HepG2 (cell line): ENCODE measurements around the gene KDM5A. TPM values are rescaled to one million over a fixed set of nuclear protein-coding genes. Genes with fewer than 3 reads are reported as not detected.
A peak's percentile ranks its signal among the peaks of the same experiment; 100 is the strongest.

ENCODE experiments used
- ATAC-seq: fragments of 200-7000 bp; cut with Tn5 transposase; 3 replicates; pipeline ENCODE4 v1.9.1; 2020; ENCODE audit warnings: mild to moderate bottlenecking, moderate library complexity
- BruUV-seq: library from RNA; stranded (reverse); fragments of 400-500 nt; replicated peaks from 2 replicates; lab custom pipeline; 2021; lab: Mats Ljungman, UMichigan
- CTCF ChIA-PET: fragments of 300-600 bp; formaldehyde crosslinking; extraction: SDS; loops from one replicate; lab custom pipeline; 2021; ENCODE audit warnings: low total read pairs, inconsistent platforms, low intra/inter-chr PET ratio; lab: Yijun Ruan, JAX
- POLR2A ChIA-PET: fragments of 350-600 bp; sonication (Branson Sonifier 250); formaldehyde crosslinking; loops from one replicate; lab custom pipeline; 2020; ENCODE audit warnings: antibody characterized with exemption, inconsistent platforms; lab: Yijun Ruan, JAX
- DNase-seq: peaks from one replicate; pipeline ENCODE4 v3.0.0-alpha.2; 2015; ENCODE audit warnings: low spot score
- FAIRE-seq: peaks from 3 replicates; lab custom pipeline; 2011; peaks lifted over from hg19 to GRCh38; lab: Jason Lieb, UNC
- H2AFZ ChIP-seq: one replicate; pipeline ENCODE4 v1.6.1; 2011; ENCODE audit warnings: low read length, inconsistent platforms
- H3K27ac ChIP-seq: fragments of 300-600 bp; 3 replicates; pipeline ENCODE4 v1.8.0; 2011; ENCODE audit warnings: mixed run types, mild to moderate bottlenecking, mixed read lengths, low read length, inconsistent platforms; ENCODE audit not compliant: insufficient read depth; ENCODE audit errors: extremely low read length
- H3K27me3 ChIP-seq, 2 experiments: fragments of 200-600 bp in 1 of 2; 2 replicates in 1 of 2; 3 replicates in 1 of 2; pipeline versions ENCODE4 v1.6.0 to v1.8.0; 2011; ENCODE audit warnings: low read length in 2 of 2, mild to moderate bottlenecking in 2 of 2, moderate library complexity in 2 of 2, inconsistent platforms in 1 of 2; ENCODE audit not compliant: insufficient read depth in 2 of 2, control insufficient read depth in 1 of 2
- H3K36me3 ChIP-seq, 2 experiments: fragments of 200-600 bp in 1 of 2; replicated peaks in 1 of 2; 2 replicates in 1 of 2; 3 replicates in 1 of 2; pipeline versions ENCODE4 v1.5.1 to v1.8.0; 2011; ENCODE audit warnings: low read length in 2 of 2, inconsistent platforms in 1 of 2; ENCODE audit not compliant: insufficient read depth in 2 of 2, control insufficient read depth in 1 of 2
- H3K4me1 ChIP-seq: 2 replicates; pipeline ENCODE4 v1.5.1; 2012; ENCODE audit warnings: low read length, inconsistent platforms; ENCODE audit not compliant: insufficient read depth
- H3K4me2 ChIP-seq: 2 replicates; pipeline ENCODE4 v1.6.0; 2011; ENCODE audit warnings: low read depth, low read length, inconsistent platforms
- H3K4me3 ChIP-seq, 3 experiments: fragments of 200-600 bp in 1 of 3; sonication (generic), shearing (Covaris generic) in 1 of 3; replicated peaks in 1 of 3; 2 replicates each; pipeline ENCODE4 v1.5.1; 2011 to 2016; ENCODE audit warnings: low read length in 3 of 3, inconsistent platforms in 2 of 3, low read depth in 2 of 3, mild to moderate bottlenecking in 2 of 3, control low read depth in 1 of 3, mixed read lengths in 1 of 3; ENCODE audit not compliant: insufficient read depth in 1 of 3
- H3K79me2 ChIP-seq: one replicate; pipeline ENCODE4 v1.6.1; 2011; ENCODE audit warnings: low read length, inconsistent platforms; ENCODE audit not compliant: insufficient read depth
- H3K9ac ChIP-seq: 2 replicates; pipeline ENCODE4 v1.6.0; 2011; ENCODE audit warnings: mild to moderate bottlenecking, low read depth, low read length, inconsistent platforms; ENCODE audit not compliant: insufficient read depth
- H3K9me3 ChIP-seq: 2 replicates; pipeline ENCODE4 v1.5.1; 2012; ENCODE audit warnings: mild to moderate bottlenecking, low read length
- H4K20me1 ChIP-seq: 2 replicates; pipeline ENCODE4 v1.6.0; 2011; ENCODE audit warnings: inconsistent platforms, mild to moderate bottlenecking, low read length, moderate library complexity; ENCODE audit not compliant: insufficient read depth
- CBX2 ChIP-seq, 2 experiments: fragments of 200-600 bp in 1 of 2; sonication (generic); formaldehyde crosslinking in 1 of 2; IDR thresholded peaks; 2 replicates each; pipeline versions ENCODE4 v1.7.0 to v1.8.1; 2018 to 2022; ENCODE audit warnings: low read depth in 2 of 2, low read length in 1 of 2, mild to moderate bottlenecking in 1 of 2, missing genetic modification reagents in 1 of 2
- ZBTB40 ChIP-seq, 2 experiments: fragments of 450-650 bp in 1 of 2; sonication (generic) in 1 of 2; formaldehyde crosslinking in 1 of 2; IDR thresholded peaks; 2 replicates each; pipeline versions ENCODE4 v1.6.1 to v1.8.0; 2016 to 2022; ENCODE audit warnings: antibody characterized with exemption in 1 of 2, mild to moderate bottlenecking in 1 of 2, missing genetic modification reagents in 1 of 2
- ZNF687 ChIP-seq: sonication (generic); formaldehyde crosslinking; IDR thresholded peaks from 2 replicates; pipeline ENCODE4 v1.5.1; 2020; ENCODE audit warnings: mild to moderate bottlenecking, missing genetic modification reagents, moderate library complexity
- WGBS: methylation state at CpG from one replicate; pipeline ENCODE4 v1.1.6; 2017; ENCODE audit warnings: low lambda C conversion rate; 5-methylcytosine and 5-hydroxymethylcytosine counted together
- in situ Hi-C: cut with HindIII; loops from 2 replicates; pipeline ENCODE4 v1.10.0; 2017; ENCODE audit warnings: low pct_unique_long_range_greater_than_20kb; ENCODE audit not compliant: extremely low pct_ligation_motif_present
- intact Hi-C: fragments of 100-400 bp; cut with micrococcal nuclease; formaldehyde crosslinking; loops from one replicate; pipeline ENCODE4 v1.10.0; 2022; ENCODE audit not compliant: unreplicated experiment
- polyA plus RNA-seq, 8 experiments: library from polyadenylated mRNA; depleted of rRNA in 3 of 8; stranded (reverse) in 7 of 8; unstranded in 1 of 8; fragments of >200 nt; fragmentation: Illumina TruSeq in 4 of 8; extraction: Trizol in 4 of 8; gene quantifications; 2 replicates each; pipeline versions ENCODE4 v1.2.1 to v1.2.3, GENCODE V29; 2011 to 2016; ENCODE audit warnings: low read depth in 4 of 8, missing spikeins in 1 of 8, mixed read lengths in 1 of 8; ENCODE audit not compliant: insufficient read depth in 1 of 8
- total RNA-seq, 5 experiments: library from RNA; depleted of rRNA; stranded (reverse); fragments of >200 nt; fragmentation: Illumina TruSeq; extraction: Trizol; gene quantifications; 2 replicates each; pipeline ENCODE4 v1.2.3, GENCODE V29; 2016; ENCODE audit warnings: low read depth in 1 of 5

KDM5A gene
- total and polyA plus RNA-seq, 2 of the 13 experiments (the other 11 are each of a cell fraction or from before 2014, with no cell fraction given), result 12.0 to 29.2 TPM

DNA sequence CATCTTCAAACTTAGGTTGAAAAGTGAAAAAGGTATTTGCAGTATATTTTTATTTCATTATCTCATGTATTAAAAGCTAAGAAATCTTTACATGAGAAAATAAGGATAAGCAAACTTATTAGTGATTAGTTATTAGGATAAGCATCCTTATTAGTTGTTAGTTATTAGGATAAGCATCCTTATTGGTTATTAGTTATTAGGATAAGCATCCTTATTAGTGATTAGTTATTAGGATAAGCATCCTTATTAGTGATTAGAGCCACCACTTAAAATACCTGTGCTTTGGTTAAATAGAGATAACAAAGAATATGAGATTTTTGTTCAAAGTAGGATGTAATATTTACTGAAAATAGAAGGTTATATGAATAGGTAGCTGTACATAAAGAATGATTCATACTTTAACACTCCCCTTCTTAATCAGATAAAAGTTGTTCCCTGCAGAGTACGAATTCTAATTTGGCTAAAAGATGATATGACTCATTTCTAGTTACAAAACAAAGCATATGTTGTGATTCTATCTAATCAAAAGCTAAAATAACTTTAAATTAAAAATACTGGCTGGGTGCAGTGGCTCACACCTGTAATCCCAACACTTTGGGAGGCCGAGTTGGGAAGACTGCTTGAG, 56.4 kb downstream of the KDM5A start (continued):
- TF ChIP-seq ZNF687 (CRISPR knock-in tag), result no peak
- TF ChIP-seq, all 625 proteins: peak for 0

DNA sequence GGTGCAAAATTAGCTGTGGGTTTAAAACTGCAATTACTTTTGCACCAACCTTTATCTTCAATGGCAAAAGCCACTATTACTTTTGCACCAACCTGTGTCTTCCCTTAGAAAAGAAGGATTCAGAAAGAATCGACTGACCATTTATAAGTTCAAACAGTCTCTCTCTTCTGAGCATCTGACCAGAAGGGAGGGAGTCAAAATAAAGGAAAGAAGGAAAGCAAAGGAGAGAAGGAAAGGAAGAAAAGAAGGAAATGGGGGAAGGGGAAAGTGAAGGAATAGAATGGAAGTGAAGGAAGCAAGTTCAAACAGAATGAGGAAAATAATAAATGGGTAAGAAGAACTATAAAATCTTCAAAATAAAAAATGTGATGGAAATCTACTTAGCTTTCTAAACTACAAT, 57.8 kb downstream of the KDM5A start:
- no TSS peak for BruUV-seq
- Histone ChIP-seq H3K36me3 (peaks cover 16 to 69% of the 10 kb centered on the region in 2 experiments), H3K4me2 (no peak overlapping the region), H3K9me3 (no peaks in the 10 kb centered on the region), H4K20me1 (no peaks in the 10 kb centered on the region), H3K4me1 (no peaks in the 10 kb centered on the region), H3K9ac (no peak overlapping the region), H3K27ac (no peak overlapping the region), H3K27me3 (no peaks in the 10 kb centered on the region), H3K79me2 (no peaks in the 10 kb centered on the region), H2AFZ (no peak overlapping the region), H3K4me3 (no peak overlapping the region)
- FAIRE-seq (no peak), ATAC-seq (no peak), DNase-seq (no peak)
- ChIA-PET CTCF (no interaction called here), POLR2A (no interaction called here)
- TF ChIP-seq ZBTB40 (IDR thresholded peaks at IDR 0.05), result 0 out of 2 replicates have a peak, but pooled peaks have one; percentile 38
- no peak for TF ChIP-seq ZBTB40 (CRISPR knock-in tag; IDR thresholded peaks at IDR 0.05)
- no peak for TF ChIP-seq CBX2 (IDR thresholded peaks at IDR 0.05; ENCODE audit: low read depth, low read length)
- no peak for TF ChIP-seq CBX2 (CRISPR knock-in tag; IDR thresholded peaks at IDR 0.05; ENCODE audit: low read depth)
- in situ Hi-C loops, result no loop called here
- intact Hi-C loops, result no loop called here
- 92% methylated on average over 1 of the region's 1 CpG for WGBS
